ENCODE measurements around the gene ARHGAP31. TPM values are rescaled to one million over a fixed set of nuclear protein-coding genes. Genes with fewer than 3 reads are reported as not detected.

The ARHGAP31 gene
- total RNA-seq, 1 donor from 2014 or later: 6.3 TPM

DNA sequence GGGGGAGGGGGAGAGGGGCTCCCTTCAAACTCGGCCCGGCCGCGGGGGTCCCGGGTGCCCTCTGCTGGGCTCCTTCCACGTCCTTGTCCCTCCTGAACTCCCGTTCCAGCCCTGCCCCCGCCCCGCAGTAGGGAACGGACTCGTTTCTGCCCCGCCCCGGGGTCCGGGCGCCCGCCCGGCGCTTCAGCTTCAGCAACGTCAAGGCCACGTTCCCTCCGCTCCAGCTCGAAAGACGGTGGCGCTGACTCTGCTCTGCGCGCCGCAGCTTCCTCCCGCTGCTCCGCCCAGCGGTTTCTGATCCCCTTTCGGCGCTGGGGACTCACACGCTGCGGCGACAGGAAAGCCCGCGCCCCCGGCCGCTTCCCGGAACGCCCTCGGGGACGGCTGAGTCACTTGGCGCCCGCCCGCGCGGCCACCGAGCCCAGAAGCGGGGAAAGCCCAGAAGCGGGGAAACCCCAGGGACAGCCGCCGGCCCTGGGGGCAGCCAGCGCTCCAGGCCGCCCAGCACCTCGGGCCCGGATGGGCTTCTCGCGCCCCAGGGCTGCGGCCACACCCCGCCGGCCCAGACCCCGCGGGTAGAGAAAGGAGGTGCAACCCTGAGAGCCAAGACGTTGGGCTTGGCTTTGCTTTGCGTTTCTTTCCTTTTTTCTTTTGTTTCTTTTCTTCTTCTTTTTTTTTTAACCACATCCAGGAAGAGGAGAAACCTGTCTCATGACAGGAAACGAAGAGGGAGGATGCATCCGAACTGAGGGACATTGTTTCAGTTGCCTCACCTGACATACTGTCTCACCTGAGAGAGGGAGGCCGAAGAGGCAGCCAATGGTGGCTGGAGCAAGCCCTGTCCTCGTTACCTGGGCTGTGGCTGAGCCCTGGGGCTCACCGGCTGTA is 28.9 kb downstream of the ARHGAP31 start:
- H3K36me3 Mint-ChIP-seq (ENCODE audit: low read depth): no peaks in the 10 kb centered on the region
- H3K27ac Mint-ChIP-seq (ENCODE audit: unreplicated experiment): peak overlapping the region; percentile 71
- TF ChIP-seq, protein P1, sequence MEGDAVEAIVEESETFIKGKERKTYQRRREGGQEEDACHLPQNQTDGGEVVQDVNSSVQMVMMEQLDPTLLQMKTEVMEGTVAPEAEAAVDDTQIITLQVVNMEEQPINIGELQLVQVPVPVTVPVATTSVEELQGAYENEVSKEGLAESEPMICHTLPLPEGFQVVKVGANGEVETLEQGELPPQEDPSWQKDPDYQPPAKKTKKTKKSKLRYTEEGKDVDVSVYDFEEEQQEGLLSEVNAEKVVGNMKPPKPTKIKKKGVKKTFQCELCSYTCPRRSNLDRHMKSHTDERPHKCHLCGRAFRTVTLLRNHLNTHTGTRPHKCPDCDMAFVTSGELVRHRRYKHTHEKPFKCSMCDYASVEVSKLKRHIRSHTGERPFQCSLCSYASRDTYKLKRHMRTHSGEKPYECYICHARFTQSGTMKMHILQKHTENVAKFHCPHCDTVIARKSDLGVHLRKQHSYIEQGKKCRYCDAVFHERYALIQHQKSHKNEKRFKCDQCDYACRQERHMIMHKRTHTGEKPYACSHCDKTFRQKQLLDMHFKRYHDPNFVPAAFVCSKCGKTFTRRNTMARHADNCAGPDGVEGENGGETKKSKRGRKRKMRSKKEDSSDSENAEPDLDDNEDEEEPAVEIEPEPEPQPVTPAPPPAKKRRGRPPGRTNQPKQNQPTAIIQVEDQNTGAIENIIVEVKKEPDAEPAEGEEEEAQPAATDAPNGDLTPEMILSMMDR (conservative IDR thresholded peaks at IDR 0.05): peak; percentile 43
- H3K4me3 Mint-ChIP-seq: peak overlapping the region; percentile 92
- DNase-seq (ENCODE audit: low read depth, low spot score): peak; percentile 70
- peaks cover 25% of the 10 kb centered on the region for H3K4me1 Mint-ChIP-seq
- H3K9me3 Mint-ChIP-seq: no peaks in the 10 kb centered on the region
- peaks cover 23% of the 10 kb centered on the region for H3K27me3 Mint-ChIP-seq (ENCODE audit: low read depth)

DNA sequence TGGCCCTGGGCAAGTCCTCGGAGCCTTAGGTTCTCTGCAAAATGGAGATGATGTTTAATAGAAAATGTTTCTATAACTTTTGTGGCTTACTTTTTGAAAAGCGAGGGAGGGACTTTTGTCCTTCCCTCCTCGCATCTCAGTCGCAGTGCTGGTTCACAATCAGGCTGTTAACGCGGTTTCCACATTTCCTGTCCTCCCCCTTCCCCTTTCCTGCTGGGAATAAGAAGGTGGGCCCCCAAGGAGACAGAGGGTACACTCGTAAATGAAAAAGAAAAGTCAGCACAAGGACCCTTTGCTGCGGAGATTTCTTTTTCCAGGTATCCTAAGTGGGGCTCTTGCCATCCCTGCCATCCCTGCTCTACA is 29.5 kb downstream of the ARHGAP31 start:
- Mint-ChIP-seq H3K36me3 (ENCODE audit: low read depth) (no peaks in the 10 kb centered on the region), H3K9me3 (no peaks in the 10 kb centered on the region), H3K27me3 (ENCODE audit: low read depth) (peaks cover 23% of the 10 kb centered on the region), H3K27ac (ENCODE audit: unreplicated experiment) (peak overlapping the region; percentile 71), H3K4me3 (peak overlapping the region; percentile 89), H3K4me1 (peaks cover 25% of the 10 kb centered on the region)
- TF ChIP-seq, protein P1 (conservative IDR thresholded peaks at IDR 0.05): no peak
- DNase-seq (ENCODE audit: low read depth, low spot score): no peak

DNA sequence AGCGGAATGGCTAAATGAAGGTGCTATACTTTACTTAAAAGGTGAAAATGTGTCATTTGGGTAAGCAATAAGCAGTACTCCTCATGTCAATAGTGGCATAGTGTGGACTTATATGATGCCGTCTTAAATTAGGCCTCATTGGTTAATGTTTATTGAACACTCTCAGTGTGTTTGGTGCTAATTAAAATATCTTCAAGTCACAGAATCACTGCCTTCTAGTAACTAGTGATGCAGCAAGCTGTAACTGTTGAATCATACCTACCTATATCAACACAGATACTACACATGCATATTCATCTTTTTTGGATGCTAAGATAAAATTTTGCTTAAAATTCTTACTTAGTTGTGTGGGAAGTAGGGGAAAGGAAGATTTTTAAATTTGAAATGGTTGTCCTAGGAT is 30.7 kb downstream of the ARHGAP31 start:
- DNase-seq (ENCODE audit: low read depth, low spot score): no peak
- Mint-ChIP-seq H3K4me3 (peak overlapping the region; percentile 89), H3K36me3 (ENCODE audit: low read depth) (no peaks in the 10 kb centered on the region), H3K27ac (ENCODE audit: unreplicated experiment) (no peak overlapping the region), H3K27me3 (ENCODE audit: low read depth) (peaks cover 23% of the 10 kb centered on the region), H3K4me1 (peaks cover 36% of the 10 kb centered on the region), H3K9me3 (no peaks in the 10 kb centered on the region)
- TF ChIP-seq, protein P1 (conservative IDR thresholded peaks at IDR 0.05): no peak

DNA sequence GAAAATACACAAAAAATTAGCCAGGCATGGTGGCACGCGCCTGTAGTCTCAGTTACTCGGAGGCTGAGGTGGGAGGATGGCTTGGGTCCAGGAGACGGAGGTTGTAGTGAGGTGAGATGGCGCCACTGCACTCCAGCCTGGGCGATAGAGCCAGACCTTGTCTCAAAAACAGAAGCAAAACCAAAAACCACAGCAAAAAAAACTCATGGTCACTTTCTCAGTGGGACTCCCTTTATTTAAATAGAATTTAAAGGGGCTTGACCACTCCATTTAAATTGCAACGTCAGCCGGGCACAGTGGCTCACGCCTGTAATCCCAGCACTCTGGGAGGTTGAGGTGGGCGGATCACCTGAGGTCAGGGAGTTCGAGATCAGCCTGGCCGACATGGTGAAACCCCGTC is 32.8 kb downstream of the ARHGAP31 start:
- Mint-ChIP-seq H3K27ac (ENCODE audit: unreplicated experiment) (no peak overlapping the region), H3K9me3 (no peaks in the 10 kb centered on the region), H3K4me3 (no peak overlapping the region), H3K27me3 (ENCODE audit: low read depth) (peaks cover 23% of the 10 kb centered on the region), H3K4me1 (peaks cover 49% of the 10 kb centered on the region), H3K36me3 (ENCODE audit: low read depth) (no peaks in the 10 kb centered on the region)
- TF ChIP-seq, protein P1 (conservative IDR thresholded peaks at IDR 0.05): no peak
- DNase-seq (ENCODE audit: low read depth, low spot score): no peak

DNA sequence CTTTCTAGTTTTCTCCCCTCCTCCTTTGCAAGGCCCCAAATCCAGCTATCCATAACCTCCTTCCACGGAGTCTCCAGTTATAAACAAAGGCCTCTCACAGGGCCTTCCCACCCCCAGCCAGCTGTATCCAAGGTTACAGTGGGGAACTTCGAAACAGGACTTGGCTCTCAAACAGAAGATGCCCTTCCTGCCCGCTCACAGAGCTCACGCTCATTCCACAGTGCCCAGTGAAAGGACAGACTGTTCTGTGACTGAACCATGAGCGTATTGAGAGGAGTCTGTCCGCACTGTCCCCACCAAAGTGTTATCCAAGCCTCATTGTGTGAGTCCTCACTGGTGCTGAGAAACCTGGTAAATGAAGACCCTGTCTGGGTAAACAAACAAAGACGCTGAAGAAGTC is 35.4 kb downstream of the ARHGAP31 start:
- peak overlapping the region; percentile 87 for H3K27ac Mint-ChIP-seq (ENCODE audit: unreplicated experiment)

More for the DNA sequence above, 35.4 kb downstream of the ARHGAP31 start:
- Mint-ChIP-seq H3K4me3 (peak overlapping the region; percentile 38), H3K4me1 (peaks cover 39% of the 10 kb centered on the region), H3K36me3 (ENCODE audit: low read depth) (no peaks in the 10 kb centered on the region), H3K27me3 (ENCODE audit: low read depth) (peaks cover 10% of the 10 kb centered on the region), H3K9me3 (no peaks in the 10 kb centered on the region)
- TF ChIP-seq, protein P1 (conservative IDR thresholded peaks at IDR 0.05): no peak
- peak; percentile 33 for DNase-seq (ENCODE audit: low read depth, low spot score)
